Stomach (tissue), 9 donors: ENCODE measurements around the gene IL1RAPL2. TPM values are rescaled to one million over a fixed set of nuclear protein-coding genes. Genes with fewer than 3 reads are reported as not detected.

Experiments
- DNase-seq, 2 donors: peaks; one replicate each; pipeline versions ENCODE4 v3.0.0 to v3.0.0-alpha.2; 2013 to 2019
- H3K27ac ChIP-seq, 5 donors: fragments of 200-600 bp in 4 of 5; sonication (generic) in 4 of 5; one replicate each; pipeline ENCODE4 v1.5.1; 2013 to 2019; ENCODE audit warnings: mild to moderate bottlenecking in 1 of 5, moderate library complexity in 1 of 5
- H3K27me3 ChIP-seq, 3 donors: fragments of 200-600 bp; sonication (generic); one replicate each; pipeline ENCODE4 v1.5.1; 2017 to 2019; ENCODE audit warnings: mixed run types in 1 of 3
- H3K36me3 ChIP-seq, 4 donors: fragments of 200-600 bp; sonication (generic); 1 replicate in 3 of 4; 2 replicates in 1 of 4; pipeline ENCODE4 v1.5.1; 2016 to 2019
- H3K4me1 ChIP-seq, 4 donors: fragments of 200-600 bp; sonication (generic); one replicate each; pipeline ENCODE4 v1.5.1; 2016 to 2019
- H3K4me3 ChIP-seq, 4 donors: fragments of 200-600 bp; sonication (generic) in 3 of 4; one replicate each; pipeline ENCODE4 v1.5.1; 2016 to 2019; ENCODE audit warnings: mild to moderate bottlenecking in 1 of 4
- H3K9me3 ChIP-seq, 4 donors: fragments of 200-600 bp; sonication (generic); one replicate each; pipeline ENCODE4 v1.5.1; 2016 to 2019
- EP300 ChIP-seq: sonication (generic); formaldehyde crosslinking; IDR thresholded peaks from one replicate; pipeline ENCODE4 v1.6.1; 2017; ENCODE audit warnings: antibody characterized with exemption
- POLR2A ChIP-seq, 4 donors: fragments of 450-650 bp; IDR thresholded peaks; one replicate each; pipeline ENCODE4 v1.6.1; 2016; ENCODE audit warnings: antibody characterized with exemption in 4 of 4, control low read depth in 2 of 4, mild to moderate bottlenecking in 1 of 4, moderate library complexity in 1 of 4
- POLR2AphosphoS5 ChIP-seq, 3 donors: sonication (generic); formaldehyde crosslinking; IDR thresholded peaks; one replicate each; pipeline ENCODE4 v1.6.1; 2016; ENCODE audit warnings: antibody characterized with exemption in 3 of 3
- whole genome bisulfite sequencing, 5 donors: extraction: QIAGEN DNeasy Blood & Tissue Kit in 3 of 5; methylation state at CpG; one replicate each; pipeline versions ENCODE4 v1.1.5 to v1.1.7; 2013 to 2018; 5-methylcytosine and 5-hydroxymethylcytosine counted together
- intact Hi-C: fragments of 100-400 bp; cut with DNase I; formaldehyde crosslinking; loops from one replicate; pipeline ENCODE4 v1.15.1; 2023; ENCODE audit warnings: low total_unique reads
- polyA plus RNA-seq, 3 donors: library from polyadenylated mRNA; stranded (reverse); fragments of 200-250 nt; gene quantifications; one replicate each; pipeline ENCODE4 v1.2.3, GENCODE V29; 2013
- total RNA-seq, 5 donors: library from RNA; depleted of rRNA; stranded (reverse); fragments of >200 nt; gene quantifications; one replicate each; pipeline versions ENCODE4 v1.1.0 to v1.2.3, GENCODE V29; 2014 to 2016
- TF ChIP-seq, protein P1 (sequence below), 7 experiments: fragments of 450-650 bp in 4 of 7; fragments of 200-600 bp in 3 of 7; sonication (generic) in 3 of 7; IDR thresholded peaks; one replicate each; pipeline ENCODE4 v1.5.1; 2016 to 2019; ENCODE audit warnings: antibody characterized with exemption in 7 of 7, control low read depth in 2 of 7, mild to moderate bottlenecking in 1 of 7
- donor health status: healthy with polysubstance abuse.
- donor health status: Bipolar disorder and iron deficiency.
- donor health status: healthy.

Gene IL1RAPL2
- total and polyA plus RNA-seq, 8 donors = 1.1 TPM; not detected in 7

- Histone ChIP-seq H3K9me3 (no peaks in the 10 kb centered on the region), H3K36me3 (no peaks in the 10 kb centered on the region), H3K4me3 (no peak overlapping the region), H3K27me3 (no peaks in the 10 kb centered on the region), H3K4me1 (no peaks in the 10 kb centered on the region), H3K27ac (no peak overlapping the region)
- peak in 1 of 2 donors; percentile 2 for DNase-seq
- 52 to 66% (median 57%) methylated on average over 2 of the region's 2 CpGs for WGBS, 5 donors
- intact Hi-C loops = no loop called here
- TF ChIP-seq POLR2AphosphoS5 (IDR thresholded peaks at IDR 0.05) (no peak), EP300 (no peak), POLR2A (IDR thresholded peaks at IDR 0.05) (no peak)
- TF ChIP-seq, protein P1, sequence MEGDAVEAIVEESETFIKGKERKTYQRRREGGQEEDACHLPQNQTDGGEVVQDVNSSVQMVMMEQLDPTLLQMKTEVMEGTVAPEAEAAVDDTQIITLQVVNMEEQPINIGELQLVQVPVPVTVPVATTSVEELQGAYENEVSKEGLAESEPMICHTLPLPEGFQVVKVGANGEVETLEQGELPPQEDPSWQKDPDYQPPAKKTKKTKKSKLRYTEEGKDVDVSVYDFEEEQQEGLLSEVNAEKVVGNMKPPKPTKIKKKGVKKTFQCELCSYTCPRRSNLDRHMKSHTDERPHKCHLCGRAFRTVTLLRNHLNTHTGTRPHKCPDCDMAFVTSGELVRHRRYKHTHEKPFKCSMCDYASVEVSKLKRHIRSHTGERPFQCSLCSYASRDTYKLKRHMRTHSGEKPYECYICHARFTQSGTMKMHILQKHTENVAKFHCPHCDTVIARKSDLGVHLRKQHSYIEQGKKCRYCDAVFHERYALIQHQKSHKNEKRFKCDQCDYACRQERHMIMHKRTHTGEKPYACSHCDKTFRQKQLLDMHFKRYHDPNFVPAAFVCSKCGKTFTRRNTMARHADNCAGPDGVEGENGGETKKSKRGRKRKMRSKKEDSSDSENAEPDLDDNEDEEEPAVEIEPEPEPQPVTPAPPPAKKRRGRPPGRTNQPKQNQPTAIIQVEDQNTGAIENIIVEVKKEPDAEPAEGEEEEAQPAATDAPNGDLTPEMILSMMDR (IDR thresholded peaks at IDR 0.05) = no peak
Observed at GRCh38 chrX:104679175-104679574, 113.2 kb downstream of the IL1RAPL2 start.

DNA sequence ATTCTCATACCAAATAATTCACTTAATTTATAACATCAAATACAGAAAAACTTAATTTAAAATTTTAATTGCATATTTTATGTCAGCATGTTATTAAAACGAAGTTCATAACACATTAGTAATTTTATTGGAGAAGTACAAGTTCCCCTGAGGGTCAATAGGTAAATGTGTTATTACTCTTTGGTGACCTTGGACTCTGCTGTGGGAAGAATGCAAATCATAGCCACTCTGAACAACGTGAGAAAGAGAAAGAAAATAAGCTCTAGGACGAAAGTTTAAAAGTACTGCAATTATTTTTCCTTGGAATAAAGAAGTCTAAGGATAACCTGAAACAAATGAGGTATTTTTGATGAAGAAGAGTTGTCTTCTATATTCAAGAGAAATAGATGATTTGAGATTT is 115.2 kb downstream of the IL1RAPL2 start:
- TF ChIP-seq POLR2AphosphoS5 (IDR thresholded peaks at IDR 0.05) (no peak), EP300 (no peak), POLR2A (IDR thresholded peaks at IDR 0.05) (no peak)
- TF ChIP-seq, protein P1 (IDR thresholded peaks at IDR 0.05) = no peak
- no peaks in the 10 kb centered on the region for H3K27me3 ChIP-seq
- no peak overlapping the region for H3K4me3 ChIP-seq
- no peaks in the 10 kb centered on the region for H3K9me3 ChIP-seq
- H3K4me1 ChIP-seq = no peaks in the 10 kb centered on the region
- 33 to 79% (median 64%) methylated on average over 3 of the region's 3 CpGs for WGBS, 5 donors
- no peak for DNase-seq
- no peak overlapping the region for H3K27ac ChIP-seq
- intact Hi-C loops = no loop called here
- H3K36me3 ChIP-seq = no peaks in the 10 kb centered on the region

DNA sequence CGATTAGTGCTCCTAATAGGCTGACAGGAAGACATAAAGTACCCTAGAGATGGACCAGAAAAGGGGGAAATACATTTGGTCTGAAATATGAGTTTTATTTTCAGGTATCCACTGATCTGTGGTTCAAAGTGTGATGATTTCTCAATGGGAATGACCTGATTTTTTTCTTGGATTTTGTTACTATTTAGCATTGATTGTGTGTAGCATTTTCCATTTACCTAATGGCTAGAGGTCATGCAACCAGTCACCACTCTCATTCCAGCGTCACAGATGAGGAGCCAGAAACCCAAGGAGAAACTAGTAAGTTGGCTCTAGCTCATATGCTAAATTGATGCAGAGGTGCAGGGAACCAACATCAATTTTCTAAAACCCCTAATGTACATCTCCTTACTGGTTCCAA is 118.1 kb downstream of the IL1RAPL2 start:
- no peaks in the 10 kb centered on the region for H3K4me1 ChIP-seq
- intact Hi-C loops = no loop called here

DNA sequence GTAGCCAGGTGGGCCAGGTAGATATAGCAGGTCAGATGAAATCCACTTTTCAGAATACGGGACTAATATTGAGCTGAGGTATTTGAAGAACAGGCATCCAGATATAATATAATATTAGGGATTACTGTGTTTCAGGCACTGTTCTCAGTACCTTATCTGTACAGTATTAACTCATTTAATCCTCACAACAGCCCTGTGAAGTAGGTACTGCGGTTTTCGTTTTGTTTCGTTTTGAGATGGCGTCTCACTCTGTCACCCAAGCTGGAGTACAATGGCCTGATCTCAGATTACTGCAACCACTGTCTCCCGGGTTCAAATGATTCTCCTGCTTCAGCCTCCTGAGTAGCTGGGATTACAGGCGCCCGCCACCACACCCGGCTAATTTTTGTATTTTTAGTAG is 129.6 kb downstream of the IL1RAPL2 start:
- no peak for DNase-seq
- Histone ChIP-seq H3K9me3 (peaks cover 0 to 5% (median 0%) of the 10 kb centered on the region in 4 donors), H3K4me1 (no peaks in the 10 kb centered on the region), H3K36me3 (no peaks in the 10 kb centered on the region), H3K4me3 (no peak overlapping the region), H3K27me3 (no peaks in the 10 kb centered on the region), H3K27ac (no peak overlapping the region)
- 83 to 96% (median 89%) methylated on average over 9 of the region's 9 CpGs for WGBS, 5 donors
- intact Hi-C loops = no loop called here
- no peak for TF ChIP-seq POLR2AphosphoS5 (IDR thresholded peaks at IDR 0.05)
- TF ChIP-seq EP300 = no peak
- no peak for TF ChIP-seq POLR2A (IDR thresholded peaks at IDR 0.05)
- TF ChIP-seq, protein P1 (IDR thresholded peaks at IDR 0.05) = no peak

More for the DNA sequence above, 118.1 kb downstream of the IL1RAPL2 start:
- 71 to 75% (median 73%) methylated on average over 2 of the region's 2 CpGs for WGBS, 5 donors
- Histone ChIP-seq H3K36me3 (no peaks in the 10 kb centered on the region), H3K27ac (no peak overlapping the region), H3K4me3 (no peak overlapping the region), H3K9me3 (no peaks in the 10 kb centered on the region), H3K27me3 (no peaks in the 10 kb centered on the region)
- TF ChIP-seq POLR2AphosphoS5 (IDR thresholded peaks at IDR 0.05) = no peak
- TF ChIP-seq, protein P1 (IDR thresholded peaks at IDR 0.05) = no peak
- DNase-seq = no peak
